Panc1 (cell line): Measurements from ENCODE around the gene MEX3D.
"Not testable (repeated sequence)": the region's sequence is repeated elsewhere in the genome, so short reads cannot be mapped to it uniquely, and the experiment has no call there.

Experiments
- CTCF ChIP-seq: fragments of 450-650 bp; IDR thresholded peaks from 2 replicates; pipeline ENCODE4 v1.5.1; 2017; ENCODE audit warnings: mild to moderate bottlenecking
- POLR2AphosphoS5 ChIP-seq: IDR thresholded peaks from 2 replicates; pipeline ENCODE4 v1.6.1; 2012; ENCODE audit warnings: mild to moderate bottlenecking, low read depth, low read length, moderate library complexity
- REST ChIP-seq, 2 experiments: IDR thresholded peaks; 2 replicates each; pipeline ENCODE4 v1.6.1; 2011 to 2012; ENCODE audit warnings: low read depth in 2 of 2, control low read depth in 1 of 2, low read length in 1 of 2, mild to moderate bottlenecking in 1 of 2, moderate library complexity in 1 of 2; ENCODE audit not compliant: insufficient read depth in 1 of 2
- TCF7L2 ChIP-seq: IDR thresholded peaks from 2 replicates; pipeline ENCODE4 v1.6.1; 2011; ENCODE audit warnings: mild to moderate bottlenecking, low read depth, low read length, inconsistent platforms

GRCh38 chr19:1530856-1531255 lies 37.3 kb downstream of the MEX3D start:
- not testable (repeated sequence) for TF ChIP-seq CTCF; POLR2AphosphoS5; REST (IDR thresholded peaks at IDR 0.05; ENCODE audit: insufficient read depth in 1 of 2, low read depth in 2 of 2, low read length in 1 of 2); TCF7L2
